HCT116 (cell line): Measurements from ENCODE around the gene HCRT. TPM values are rescaled to one million over a fixed set of nuclear protein-coding genes. Genes with fewer than 3 reads are reported as not detected.

ENCODE experiments used
- ATAC-seq: fragments of 200-7000 bp; cut with Tn5 transposase; 2 replicates; pipeline ENCODE4 v1.9.1; 2020; ENCODE audit warnings: mild to moderate bottlenecking, moderate library complexity
- BruUV-seq: library from RNA; stranded (reverse); fragments of 400-500 nt; replicated peaks from 2 replicates; lab custom pipeline; 2021; lab: Mats Ljungman, UMichigan
- CTCF ChIA-PET: fragments of 300-600 bp; sonication (Branson Sonifier 250); formaldehyde crosslinking; loops from one replicate; lab custom pipeline; 2021; ENCODE audit warnings: antibody characterized with exemption; lab: Charles Lee
- POLR2A ChIA-PET: fragments of 300-600, 350-600 bp; sonication (Branson Sonifier 250); formaldehyde crosslinking; loops from one replicate; lab custom pipeline; 2021; ENCODE audit warnings: antibody characterized with exemption; lab: Charles Lee
- RAD21 ChIA-PET, 2 experiments: fragments of 300-600 bp; sonication (Branson Sonifier 250); formaldehyde crosslinking; loops; one replicate each; lab custom pipeline; 2023; ENCODE audit warnings: low total read pairs in 2 of 2; ENCODE audit not compliant: uncharacterized antibody in 2 of 2, unreplicated experiment in 2 of 2, low non-redundant PET in 1 of 2; lab: Charles Lee
- DNase-seq: peaks from one replicate; pipeline ENCODE4 v3.0.0-alpha.2; 2010; ENCODE audit warnings: low read depth, low spot score
- H2AFZ ChIP-seq: fragments of 200-600 bp; shearing (Covaris generic), sonication (generic); 2 replicates; pipeline ENCODE4 v1.6.1; 2017; ENCODE audit warnings: low read depth, mixed run types, mixed read lengths, antibody characterized with exemption, low read length; ENCODE audit not compliant: poor library complexity, severe bottlenecking
- H3K27ac ChIP-seq: 2 replicates; pipeline ENCODE4 v1.5.1; 2012; ENCODE audit warnings: low read depth, low read length
- H3K27me3 ChIP-seq: fragments of 200-600 bp; sonication (generic); 2 replicates; pipeline ENCODE4 v1.6.1; 2016; ENCODE audit warnings: mixed run types, low read length, mixed read lengths; ENCODE audit not compliant: insufficient read depth
- H3K36me3 ChIP-seq, 2 experiments: fragments of 200-500 bp in 1 of 2; fragments of 200-600 bp in 1 of 2; sonication (Bioruptor generic) in 1 of 2; sonication (generic) in 1 of 2; 2 replicates each; pipeline versions ENCODE4 v1.5.1 to v1.6.1; 2014 to 2016; ENCODE audit warnings: low read length in 2 of 2, inconsistent platforms in 1 of 2, mixed read lengths in 1 of 2, mixed run types in 1 of 2; ENCODE audit not compliant: insufficient read depth in 2 of 2, control insufficient read depth in 1 of 2
- H3K4me1 ChIP-seq, 2 experiments: fragments of 200-600 bp in 1 of 2; sonication (generic) in 1 of 2; 2 replicates each; pipeline versions ENCODE4 v1.5.1 to v1.6.1; 2012 to 2017; ENCODE audit warnings: low read length in 2 of 2, inconsistent platforms in 1 of 2, mild to moderate bottlenecking in 1 of 2, mixed read lengths in 1 of 2, mixed run types in 1 of 2, moderate library complexity in 1 of 2; ENCODE audit not compliant: insufficient read depth in 2 of 2, control insufficient read depth in 1 of 2
- H3K4me2 ChIP-seq: fragments of 200-600 bp; sonication (generic); 2 replicates; pipeline ENCODE4 v1.6.1; 2017; ENCODE audit warnings: mixed run types, low read length, mixed read lengths
- H3K4me3 ChIP-seq, 2 experiments: fragments of 200-600 bp in 1 of 2; sonication (generic) in 1 of 2; replicated peaks in 1 of 2; 2 replicates each; pipeline ENCODE4 v1.5.1; 2011 to 2016; ENCODE audit warnings: low read length in 2 of 2, control low read depth in 1 of 2, low read depth in 1 of 2, mild to moderate bottlenecking in 1 of 2, mixed read lengths in 1 of 2, mixed run types in 1 of 2
- H3K79me2 ChIP-seq: fragments of 200-600 bp; sonication (generic); 2 replicates; pipeline ENCODE4 v1.6.1; 2017; ENCODE audit warnings: mild to moderate bottlenecking, mixed run types, low read length, moderate library complexity, mixed read lengths; ENCODE audit not compliant: insufficient read depth
- H3K9ac ChIP-seq: fragments of 200-600 bp; sonication (generic); 2 replicates; pipeline ENCODE4 v1.6.1; 2016; ENCODE audit warnings: low read length, mixed read lengths
- H3K9me2 ChIP-seq: fragments of 200-600 bp; sonication (generic), shearing (Covaris generic); 2 replicates; pipeline ENCODE4 v1.6.1; 2017; ENCODE audit warnings: mixed run types, mild to moderate bottlenecking, moderate library complexity; ENCODE audit not compliant: insufficient read depth
- H3K9me3 ChIP-seq, 2 experiments: fragments of 200-500 bp in 1 of 2; fragments of 200-600 bp in 1 of 2; sonication (Bioruptor generic) in 1 of 2; sonication (generic) in 1 of 2; 2 replicates each; pipeline ENCODE4 v1.6.1; 2014 to 2017; ENCODE audit warnings: low read length in 2 of 2, mixed read lengths in 2 of 2, inconsistent platforms in 1 of 2, low read depth in 1 of 2, mild to moderate bottlenecking in 1 of 2, mixed run types in 1 of 2, moderate library complexity in 1 of 2; ENCODE audit not compliant: control insufficient read depth in 1 of 2, insufficient read depth in 1 of 2
- H4K20me1 ChIP-seq: fragments of 200-600 bp; sonication (generic), shearing (Covaris generic); 2 replicates; pipeline ENCODE4 v1.6.1; 2017; ENCODE audit warnings: mixed run types, mild to moderate bottlenecking, moderate library complexity; ENCODE audit not compliant: insufficient read depth
- ATF3 ChIP-seq: IDR thresholded peaks from 2 replicates; pipeline ENCODE4 v1.6.1; 2012
- CBX3 ChIP-seq: IDR thresholded peaks from 2 replicates; pipeline ENCODE4 v1.6.1; 2012; ENCODE audit warnings: low read depth
- CEBPB ChIP-seq: IDR thresholded peaks from 2 replicates; pipeline ENCODE4 v1.6.1; 2012; ENCODE audit warnings: low read depth
- CTCF ChIP-seq, 3 experiments: fragments of 200-600 bp in 1 of 3; sonication (generic) in 1 of 3; IDR thresholded peaks in 2 of 3; conservative IDR thresholded peaks in 1 of 3; 2 replicates each; pipeline ENCODE4 v1.5.1; 2012 to 2017; ENCODE audit warnings: low read depth in 2 of 3, low read length in 2 of 3, antibody characterized with exemption in 1 of 3, borderline replicate concordance in 1 of 3, control low read depth in 1 of 3, mild to moderate bottlenecking in 1 of 3, mixed read lengths in 1 of 3, mixed run types in 1 of 3, moderate library complexity in 1 of 3; ENCODE audit not compliant: insufficient read depth in 1 of 3
- EGR1 ChIP-seq: IDR thresholded peaks from 2 replicates; pipeline ENCODE4 v1.6.1; 2012; ENCODE audit warnings: low read depth
- ELF1 ChIP-seq: IDR thresholded peaks from 2 replicates; pipeline ENCODE4 v1.6.1; 2012; ENCODE audit warnings: low read depth, borderline replicate concordance
- EZH2 ChIP-seq: fragments of 200-600 bp; sonication (generic); IDR thresholded peaks from 2 replicates; pipeline ENCODE4 v1.6.1; 2017; ENCODE audit warnings: antibody characterized with exemption, mixed run types
- EZH2phosphoT487 ChIP-seq: fragments of 200-600 bp; IDR thresholded peaks from 2 replicates; pipeline ENCODE4 v1.6.1; 2018; ENCODE audit warnings: antibody characterized with exemption, borderline replicate concordance
- FOSL1 ChIP-seq: IDR thresholded peaks from 2 replicates; pipeline ENCODE4 v1.6.1; 2012; ENCODE audit warnings: low read depth
- JUND ChIP-seq: IDR thresholded peaks from 2 replicates; pipeline ENCODE4 v1.6.1; 2012
- POLR2AphosphoS5 ChIP-seq: IDR thresholded peaks from 2 replicates; pipeline ENCODE4 v1.6.1; 2011; ENCODE audit warnings: mild to moderate bottlenecking, low read depth, low read length, moderate library complexity
- SIN3A ChIP-seq: IDR thresholded peaks from 2 replicates; pipeline ENCODE4 v1.6.1; 2012; ENCODE audit warnings: low read depth
- SP1 ChIP-seq: IDR thresholded peaks from 2 replicates; pipeline ENCODE4 v1.6.1; 2012; ENCODE audit warnings: low read depth
- TCF7L2 ChIP-seq: IDR thresholded peaks from 2 replicates; pipeline ENCODE4 v1.7.0; 2011; ENCODE audit warnings: borderline replicate concordance, inconsistent platforms; ENCODE audit not compliant: insufficient read depth, insufficient read length; ENCODE audit errors: extremely low read depth
- ZBTB33 ChIP-seq: IDR thresholded peaks from 2 replicates; pipeline ENCODE4 v1.6.1; 2011; ENCODE audit warnings: mild to moderate bottlenecking, low read length, moderate library complexity; ENCODE audit not compliant: insufficient replicate concordance; ENCODE audit errors: extremely low read depth
- ZFX ChIP-seq: fragments of 450-650 bp; IDR thresholded peaks from 2 replicates; pipeline ENCODE4 v1.6.1; 2017
- ZNF274 ChIP-seq: fragments of 200-500 bp; sonication (Bioruptor generic); IDR thresholded peaks from 2 replicates; pipeline ENCODE4 v1.6.1; 2014; ENCODE audit warnings: mild to moderate bottlenecking, low read depth, low read length, inconsistent platforms
- intact Hi-C: fragments of 100-400 bp; cut with micrococcal nuclease; formaldehyde crosslinking; loops from 2 replicates; pipeline ENCODE4 v1.10.0; 2022
- total RNA-seq: library from RNA; stranded (reverse); gene quantifications from one replicate; pipeline ENCODE4 v1.2.1, GENCODE V29; 2021; ENCODE audit not compliant: unreplicated experiment

The HCRT gene
- total RNA-seq, 1 experiment from 2014 or later, result not detected

- Histone ChIP-seq H3K27ac (no peak overlapping the region), H3K9me2 (no peaks in the 10 kb centered on the region), H3K27me3 (peaks cover 3% of the 10 kb centered on the region; the same call in 1 of the 2 replicates), H2AFZ (no peak overlapping the region), H3K36me3 (no peaks in the 10 kb centered on the region), H3K4me2 (no peak overlapping the region), H3K9ac (no peak overlapping the region), H4K20me1 (no peaks in the 10 kb centered on the region), H3K9me3 (no peaks in the 10 kb centered on the region), H3K4me3 (no peak overlapping the region), H3K79me2 (no peaks in the 10 kb centered on the region), H3K4me1 (peaks cover 11 to 18% of the 10 kb centered on the region in 2 experiments)
- no TSS peak for BruUV-seq
- intact Hi-C loops, result no loop called here
- ChIA-PET RAD21 (no interaction called here), CTCF (no interaction called here), POLR2A (no interaction called here)
- DNase-seq, result no peak
- no peak for TF ChIP-seq CBX3
- no peak for TF ChIP-seq SIN3A
- no peak for TF ChIP-seq EZH2
- TF ChIP-seq FOSL1, result no peak
- no peak for TF ChIP-seq ATF3
- TF ChIP-seq SP1, result no peak
- ATAC-seq, result no peak
Measured at GRCh38 chr17:42179335-42179734, 5.9 kb downstream of the HCRT start.

GRCh38 chr17:42178817-42179216 lies 6.4 kb downstream of the HCRT start:
- ATAC-seq, result no peak
- no peak overlapping the region for H3K27ac ChIP-seq
- H3K4me1 ChIP-seq, result peaks cover 9 to 13% of the 10 kb centered on the region in 2 experiments
- TF ChIP-seq ZFX (no peak), POLR2AphosphoS5 (no peak), EGR1 (no peak), ZNF274 (no peak), CEBPB (no peak), EZH2phosphoT487 (no peak), ZBTB33 (no peak), FOSL1 (no peak), CTCF (IDR thresholded peaks at IDR 0.05 in 2 of 3, conservative IDR thresholded peaks at IDR 0.05 in 1 of 3; ENCODE audit: borderline replicate concordance in 1 of 3, insufficient read depth in 1 of 3, low read depth in 2 of 3, low read length in 2 of 3) (no peak), ELF1 (no peak), SP1 (no peak), TCF7L2 (no peak), SIN3A (no peak), JUND (no peak)
- no peaks in the 10 kb centered on the region for H3K36me3 ChIP-seq
- no TSS peak for BruUV-seq
- H3K9ac ChIP-seq, result no peak overlapping the region
- ChIA-PET CTCF (no interaction called here), POLR2A (no interaction called here), RAD21 (no interaction called here)
- no peak overlapping the region for H2AFZ ChIP-seq
- intact Hi-C loops, result no loop called here
- H3K4me2 ChIP-seq, result no peak overlapping the region
- no peaks in the 10 kb centered on the region for H3K9me2 ChIP-seq
- no peaks in the 10 kb centered on the region for H4K20me1 ChIP-seq
- H3K79me2 ChIP-seq, result no peaks in the 10 kb centered on the region
- DNase-seq, result no peak
- H3K4me3 ChIP-seq, result no peak overlapping the region
- peaks cover 3% of the 10 kb centered on the region; the same call in 1 of the 2 replicates for H3K27me3 ChIP-seq
- H3K9me3 ChIP-seq, result no peaks in the 10 kb centered on the region
